Measurements from ENCODE around the gene XAF1. TPM values are rescaled to one million over a fixed set of nuclear protein-coding genes. Genes with fewer than 3 reads are reported as not detected.

XAF1 gene
- total RNA-seq, 6 donors from 2014 or later: 24.3 to 245 (median 75.2) TPM

DNA sequence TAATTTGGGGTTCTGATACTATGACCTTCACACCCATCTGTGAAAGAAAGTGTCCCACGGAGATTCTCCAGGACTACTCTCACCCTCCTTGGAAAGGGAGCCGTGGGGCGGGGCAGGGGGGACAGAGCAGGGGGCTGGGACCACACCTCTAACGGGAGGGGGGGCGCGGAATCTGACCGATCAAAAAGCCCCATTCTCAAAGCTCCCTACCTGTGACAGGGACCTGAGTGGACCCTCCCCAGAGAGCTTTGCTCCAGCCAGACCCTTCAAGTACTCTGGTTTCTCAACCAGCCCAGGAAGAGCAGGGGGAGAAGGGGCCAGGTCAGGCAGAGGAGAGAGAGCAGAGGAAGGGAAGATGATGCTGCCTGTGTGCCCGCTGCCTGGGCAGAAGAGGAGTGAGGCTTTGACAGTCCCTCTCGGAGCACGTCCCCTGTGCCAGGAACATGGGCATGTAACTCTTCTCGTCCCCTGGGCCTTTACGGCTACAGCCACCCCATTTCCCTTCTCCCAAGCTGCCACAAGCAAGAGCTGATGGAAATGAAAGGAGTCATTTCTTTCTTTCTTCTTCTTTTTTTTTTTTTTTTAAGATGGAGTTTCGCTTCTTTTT lies 682 bp downstream of the XAF1 start:
- H3K4me3 ChIP-seq: peak overlapping the region; percentile 54 to 69 (median 63)
- no peaks in the 10 kb centered on the region for H3K9me3 ChIP-seq
- DNase-seq (peak in 1 of 2 donors; percentile 12), ATAC-seq (ENCODE audit: low FRiP score in 2 of 2) (no peak)
- H3K36me3 ChIP-seq: peaks cover 0 to 35% (median 25%) of the 10 kb centered on the region in 4 donors
- no peak for TF ChIP-seq POLR2AphosphoS5 (IDR thresholded peaks at IDR 0.05)
- no peak for TF ChIP-seq CTCF (IDR thresholded peaks at IDR 0.05)
- no peak for TF ChIP-seq POLR2A (IDR thresholded peaks at IDR 0.05)
- TF ChIP-seq EP300 (IDR thresholded peaks at IDR 0.05): no peak
- peak overlapping the region; percentile 84 to 91 (median 90) for H3K27ac ChIP-seq
- H3K27me3 ChIP-seq: no peaks in the 10 kb centered on the region
- peaks cover 46 to 51% (median 48%) of the 10 kb centered on the region in 4 donors for H3K4me1 ChIP-seq
- whole genome bisulfite sequencing, 2 donors: 32 to 43% methylated on average over 7 to 11 of the region's 13 CpGs

GRCh38 chr17:6757747-6758146 lies 1.9 kb downstream of the XAF1 start:
- peak overlapping the region in 2 of 4 donors; percentile 3 to 69 for H3K4me3 ChIP-seq
- peaks cover 0 to 47% (median 35%) of the 10 kb centered on the region in 4 donors for H3K36me3 ChIP-seq
- no peaks in the 10 kb centered on the region for H3K27me3 ChIP-seq
- peaks cover 34 to 39% (median 37%) of the 10 kb centered on the region in 4 donors for H3K4me1 ChIP-seq
- no peak for TF ChIP-seq POLR2A (IDR thresholded peaks at IDR 0.05)
- no peak for TF ChIP-seq EP300 (IDR thresholded peaks at IDR 0.05)
- TF ChIP-seq POLR2AphosphoS5 (IDR thresholded peaks at IDR 0.05): no peak
- no peak for TF ChIP-seq CTCF (IDR thresholded peaks at IDR 0.05)
- WGBS, 2 donors: 89 to 90% methylated on average over 2 of the region's 2 CpGs
- H3K27ac ChIP-seq: peak overlapping the region in 1 of 4 donors; percentile 18
- DNase-seq: no peak
- no peaks in the 10 kb centered on the region for H3K9me3 ChIP-seq
- ATAC-seq (ENCODE audit: low FRiP score in 2 of 2): no peak

DNA sequence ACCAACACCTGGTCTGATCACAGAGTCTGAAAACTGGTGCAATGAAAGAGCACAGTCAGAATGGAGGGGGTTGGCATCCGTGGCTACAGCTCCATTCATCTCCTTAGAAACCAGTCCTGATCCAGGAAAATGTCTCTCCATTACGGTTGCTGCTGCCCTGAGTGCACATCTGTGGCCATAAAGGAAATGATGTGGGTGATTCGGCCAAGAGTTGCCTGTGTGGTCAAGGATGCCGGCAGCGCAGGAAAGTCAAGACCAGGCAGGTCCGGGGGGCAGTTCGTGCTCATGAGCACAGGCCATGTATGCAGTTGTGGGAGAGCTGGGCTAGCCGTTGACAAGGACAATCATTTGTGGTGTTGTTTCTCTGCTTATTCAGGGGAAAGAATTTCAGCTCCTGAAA lies 5.9 kb downstream of the XAF1 start:
- peaks cover 11 to 15% (median 14%) of the 10 kb centered on the region in 4 donors for H3K4me1 ChIP-seq
- no peak for DNase-seq
- no peaks in the 10 kb centered on the region for H3K9me3 ChIP-seq
- H3K36me3 ChIP-seq: peaks cover 6 to 88% (median 61%) of the 10 kb centered on the region in 4 donors
- no peaks in the 10 kb centered on the region for H3K27me3 ChIP-seq
- no peak for ATAC-seq (ENCODE audit: low FRiP score in 2 of 2)
- no peak overlapping the region for H3K27ac ChIP-seq
- WGBS, 2 donors: 85 to 95% methylated on average over 7 to 8 of the region's 8 CpGs
- TF ChIP-seq CTCF (IDR thresholded peaks at IDR 0.05) (no peak), POLR2AphosphoS5 (IDR thresholded peaks at IDR 0.05) (no peak), POLR2A (IDR thresholded peaks at IDR 0.05) (no peak), EP300 (IDR thresholded peaks at IDR 0.05) (no peak)
- H3K4me3 ChIP-seq: no peak overlapping the region

DNA sequence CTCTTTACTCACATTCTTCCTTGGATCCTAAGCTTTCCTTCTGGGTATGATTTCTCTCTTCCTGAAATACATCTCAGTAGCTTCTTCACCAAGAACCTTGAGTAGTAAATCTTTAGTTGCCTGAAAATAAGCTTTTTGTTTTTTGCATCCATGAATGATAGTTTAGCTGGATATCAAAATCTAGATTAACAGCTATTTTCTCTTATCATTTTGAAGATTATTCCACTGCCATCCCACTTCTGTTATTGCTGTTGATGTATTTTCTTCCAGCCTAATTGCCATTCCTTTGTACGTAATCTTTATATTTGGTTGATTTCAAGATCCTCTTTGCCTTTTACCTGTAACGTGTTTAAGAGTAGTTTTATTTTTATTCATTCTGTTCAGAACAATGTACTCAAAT lies 12.6 kb downstream of the XAF1 start:
- ATAC-seq (ENCODE audit: low FRiP score in 2 of 2): no peak
- peaks cover 23 to 100% (median 82%) of the 10 kb centered on the region in 4 donors for H3K36me3 ChIP-seq
- 93 to 95% methylated on average over 2 of the region's 2 CpGs for WGBS, 2 donors

More for the DNA sequence above, 12.6 kb downstream of the XAF1 start:
- TF ChIP-seq POLR2A (IDR thresholded peaks at IDR 0.05): no peak
- TF ChIP-seq EP300 (IDR thresholded peaks at IDR 0.05): no peak
- no peak for TF ChIP-seq POLR2AphosphoS5 (IDR thresholded peaks at IDR 0.05)
- TF ChIP-seq CTCF (IDR thresholded peaks at IDR 0.05): no peak
- H3K27ac ChIP-seq: no peak overlapping the region
- H3K4me3 ChIP-seq: no peak overlapping the region
- H3K4me1 ChIP-seq: no peaks in the 10 kb centered on the region
- DNase-seq: no peak
- H3K27me3 ChIP-seq: no peaks in the 10 kb centered on the region
- peaks cover 8 to 19% (median 14%) of the 10 kb centered on the region in 4 donors for H3K9me3 ChIP-seq
